HG02678 (cell line): ENCODE measurements around the gene IFRD2.

Experiments
- ATAC-seq: cut with Tn5 transposase; IDR thresholded peaks from one replicate; pipeline ENCODE4 v1.9.1; 2021; ENCODE audit warnings: mild to moderate bottlenecking, moderate library complexity; ENCODE audit not compliant: unreplicated experiment

The IFRD2 gene

DNA sequence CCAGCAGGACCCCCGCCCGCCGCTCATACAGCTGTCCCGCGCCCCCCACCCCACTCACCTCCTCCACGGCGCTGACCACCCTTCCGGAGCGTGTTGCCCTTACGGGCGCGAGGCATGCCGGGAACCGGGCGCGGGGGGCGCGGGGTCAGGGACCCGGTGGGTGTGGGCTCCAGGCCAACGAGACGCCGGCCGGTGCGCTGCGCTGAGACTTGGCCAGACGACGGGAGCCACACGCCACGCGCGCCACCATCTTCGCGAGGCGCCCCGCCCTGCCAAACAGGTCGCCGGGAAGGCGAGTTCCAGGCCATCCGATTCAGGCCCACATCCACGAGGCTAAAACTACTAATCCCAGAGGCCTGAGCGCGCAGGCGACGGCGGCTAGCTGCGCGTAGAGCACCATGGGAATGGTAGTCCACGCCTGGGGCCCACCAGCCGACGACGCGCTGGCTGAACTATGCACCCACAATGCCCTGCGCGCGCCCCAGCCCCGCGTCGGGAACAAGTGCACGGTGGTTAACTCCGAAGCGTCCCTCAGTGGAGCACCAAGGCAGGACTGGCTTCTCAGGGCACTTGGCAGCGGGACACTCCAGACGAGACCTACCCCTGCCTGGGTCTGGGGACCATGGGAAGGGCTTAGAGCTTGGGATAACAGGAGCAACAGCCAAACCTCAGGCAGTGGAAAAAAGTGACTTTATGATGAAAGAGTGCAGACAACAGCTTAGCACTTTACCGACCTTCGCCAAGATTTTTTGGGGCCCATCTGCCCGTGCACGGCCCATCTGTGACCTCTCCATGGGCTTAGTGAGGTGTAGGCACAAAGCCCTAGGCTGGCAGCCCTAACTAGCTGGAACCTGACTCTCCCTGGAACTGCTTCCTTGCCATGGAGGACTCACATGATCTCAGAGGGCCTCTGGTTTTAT, at the start of gene IFRD2:
TSS of gene IFRD2 (minus strand) at position 271 of the 920 bp plus-strand sequence. CDS start at position 116, 155 bp downstream.
- ATAC-seq: peak; percentile 97

GRCh38 chr3:50341537-50341936, 49.3 kb upstream of the IFRD2 start:
- ATAC-seq: no peak

DNA sequence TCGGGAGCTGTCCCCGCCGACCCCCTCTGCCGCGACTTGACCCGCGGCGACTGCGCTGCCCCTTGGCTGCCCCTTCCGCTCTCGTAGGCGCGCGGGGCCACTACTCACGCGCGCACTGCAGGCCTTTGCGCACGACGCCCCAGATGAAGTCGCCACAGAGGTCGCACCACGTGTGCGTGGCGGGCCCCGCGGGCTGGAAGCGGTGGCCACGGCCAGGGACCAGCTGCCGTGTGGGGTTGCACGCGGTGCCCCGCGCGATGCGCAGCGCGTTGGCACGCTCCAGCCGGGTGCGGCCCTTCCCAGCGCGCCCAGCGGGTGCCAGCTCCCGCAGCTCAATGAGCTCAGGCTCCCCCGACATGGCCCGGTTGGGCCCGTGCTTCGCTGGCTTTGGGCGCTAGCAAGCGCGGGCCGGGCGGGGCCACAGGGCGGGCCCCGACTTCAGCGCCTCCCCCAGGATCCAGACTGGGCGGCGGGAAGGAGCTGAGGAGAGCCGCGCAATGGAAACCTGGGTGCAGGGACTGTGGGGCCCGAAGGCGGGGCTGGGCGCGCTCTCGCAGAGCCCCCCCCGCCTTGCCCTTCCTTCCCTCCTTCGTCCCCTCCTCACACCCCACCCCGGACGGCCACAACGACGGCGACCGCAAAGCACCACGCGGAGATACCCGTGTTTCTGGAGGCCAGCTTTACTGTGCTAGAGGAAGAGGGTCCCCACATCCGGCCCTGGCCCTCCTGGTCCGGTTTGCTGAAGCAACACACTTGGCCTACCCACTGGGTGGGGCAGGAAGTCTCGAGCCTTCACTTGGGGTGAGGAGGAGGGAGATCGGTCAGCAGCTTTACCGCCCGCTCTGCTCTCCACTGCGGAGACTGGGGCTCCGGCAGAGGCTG, 48.5 kb upstream of the IFRD2 start, which contains the start of gene RASSF1:
TSS of gene RASSF1 (minus strand) at position 389 of the 882 bp plus-strand sequence. CDS start at position 358, 31 bp downstream.
- peak; percentile 21 for ATAC-seq

DNA sequence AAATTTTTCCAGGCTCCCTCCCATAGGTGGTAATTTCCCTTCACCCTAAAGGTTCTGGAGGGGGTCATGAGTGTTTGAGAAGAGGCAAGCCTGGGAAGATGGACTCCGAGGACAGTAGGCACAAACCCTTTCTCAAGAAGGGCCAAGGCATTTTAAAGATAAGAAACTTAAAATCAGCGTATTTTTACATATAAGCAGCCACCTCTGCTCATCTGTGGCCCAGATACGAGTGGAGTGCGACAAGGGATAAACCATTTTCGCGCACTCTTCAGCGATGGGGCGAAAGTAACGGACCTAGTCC, 47.9 kb upstream of the IFRD2 start:
- ATAC-seq: no peak

- no peak for ATAC-seq
These were observed 47.4 kb upstream of the IFRD2 start for GRCh38 chr3:50339485-50340146.

- ATAC-seq: no peak
These were observed 46.7 kb upstream of the IFRD2 start for GRCh38 chr3:50338965-50339364.

DNA sequence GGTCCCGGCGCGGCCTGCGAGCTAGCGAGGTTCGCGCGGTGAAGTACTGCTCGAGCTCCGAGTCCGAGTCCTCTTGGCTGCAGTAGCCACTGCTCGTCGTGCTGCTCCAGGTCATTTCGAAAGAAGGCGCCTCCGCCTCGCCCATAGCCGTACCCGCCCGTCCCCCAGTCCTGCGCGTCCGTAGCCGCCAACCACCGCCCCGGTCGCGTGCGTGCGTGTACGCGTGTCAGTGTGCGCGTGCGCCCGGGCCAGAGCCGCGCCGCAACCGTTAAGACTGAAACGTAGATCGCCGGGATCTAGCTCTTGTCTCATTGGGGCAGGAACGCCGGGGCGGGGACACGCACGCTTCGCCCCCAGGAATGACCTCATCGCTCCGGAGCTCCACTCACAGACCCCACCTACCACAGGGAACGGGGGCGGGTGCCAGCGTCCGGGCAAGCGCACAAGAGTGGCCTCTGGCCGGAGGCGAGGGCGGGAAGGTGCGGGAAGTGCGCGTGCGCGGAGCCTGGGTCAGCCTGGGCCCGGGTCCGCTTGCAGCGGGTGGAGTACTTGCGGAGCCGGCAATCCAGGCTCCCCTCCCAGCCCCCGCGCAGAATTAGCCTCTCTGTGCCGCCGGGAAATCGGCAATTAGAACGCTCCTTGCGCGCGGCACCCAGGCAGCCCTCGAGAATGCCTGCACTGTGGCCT, 45.1 kb upstream of the IFRD2 start:
- peak; percentile 72 for ATAC-seq

DNA sequence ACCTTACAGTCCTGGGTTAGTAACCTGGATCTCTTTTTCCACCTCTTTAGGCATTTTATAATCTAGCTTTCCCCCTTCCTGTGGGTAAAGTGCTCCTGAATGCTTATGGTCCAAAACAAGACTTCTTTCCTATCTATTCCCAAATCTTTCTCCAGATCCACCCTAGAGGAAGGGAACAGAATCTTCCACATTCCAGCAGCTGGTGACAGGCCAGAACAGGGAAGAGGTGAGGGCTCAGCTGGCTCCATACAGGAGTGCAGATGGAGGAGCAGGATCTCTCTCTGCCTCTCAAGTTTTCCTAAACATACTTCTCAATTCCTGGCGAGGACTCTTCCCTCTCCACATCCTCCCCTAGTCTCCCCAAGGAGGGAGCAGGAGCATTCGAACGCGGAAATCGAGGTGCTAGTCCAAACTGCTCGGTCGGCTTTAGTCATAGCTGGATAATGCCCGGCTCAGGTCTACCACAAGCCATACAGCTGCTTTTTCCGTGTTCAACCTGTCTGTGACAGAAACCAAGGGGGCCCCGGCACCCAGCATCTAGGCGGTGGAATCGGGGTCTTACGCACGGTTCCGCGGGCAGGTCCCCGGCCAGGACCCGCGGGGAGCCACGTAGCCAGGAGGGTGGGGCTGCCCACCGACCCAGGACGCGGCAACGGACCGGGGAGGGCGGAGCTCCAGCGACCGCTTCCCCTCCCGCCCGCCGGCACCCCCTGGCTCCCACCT, 44.4 kb upstream of the IFRD2 start:
- ATAC-seq: peak; percentile 30

DNA sequence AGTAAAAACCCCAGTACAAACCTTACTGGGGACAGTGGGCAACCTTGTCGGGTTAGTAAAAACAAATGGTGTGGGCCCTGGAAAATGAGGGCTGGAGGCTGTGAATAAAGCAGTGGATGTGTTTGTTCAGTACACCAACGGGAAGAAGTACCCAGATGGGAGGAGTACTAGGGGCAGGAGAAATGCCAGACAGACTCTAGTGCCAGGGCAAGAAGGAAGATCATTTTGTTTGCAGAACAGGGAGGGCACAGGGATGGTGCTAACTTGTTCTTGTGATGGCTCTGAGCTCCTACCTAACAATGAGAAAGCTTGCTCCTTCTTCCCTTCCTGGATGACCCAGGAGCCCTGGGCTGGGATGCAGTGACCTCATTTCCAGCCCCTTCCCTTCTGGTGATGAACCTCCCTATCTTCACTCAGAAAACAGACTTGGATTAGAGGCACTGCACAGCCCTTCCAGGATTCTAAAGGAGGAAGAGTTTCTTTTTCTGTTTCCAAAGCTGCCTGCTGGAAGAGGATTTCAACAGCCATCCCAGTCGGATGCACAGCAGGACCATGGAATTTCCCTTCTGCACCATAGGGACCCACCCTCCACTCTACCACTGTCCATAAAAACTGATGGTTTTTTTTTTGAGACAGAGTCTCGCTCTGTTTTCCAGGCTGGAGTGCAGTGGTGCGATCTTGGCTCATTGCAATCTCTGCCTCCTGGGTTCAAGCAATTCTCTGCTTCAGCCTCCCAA, 42.3 kb upstream of the IFRD2 start:
- ATAC-seq: no peak

DNA sequence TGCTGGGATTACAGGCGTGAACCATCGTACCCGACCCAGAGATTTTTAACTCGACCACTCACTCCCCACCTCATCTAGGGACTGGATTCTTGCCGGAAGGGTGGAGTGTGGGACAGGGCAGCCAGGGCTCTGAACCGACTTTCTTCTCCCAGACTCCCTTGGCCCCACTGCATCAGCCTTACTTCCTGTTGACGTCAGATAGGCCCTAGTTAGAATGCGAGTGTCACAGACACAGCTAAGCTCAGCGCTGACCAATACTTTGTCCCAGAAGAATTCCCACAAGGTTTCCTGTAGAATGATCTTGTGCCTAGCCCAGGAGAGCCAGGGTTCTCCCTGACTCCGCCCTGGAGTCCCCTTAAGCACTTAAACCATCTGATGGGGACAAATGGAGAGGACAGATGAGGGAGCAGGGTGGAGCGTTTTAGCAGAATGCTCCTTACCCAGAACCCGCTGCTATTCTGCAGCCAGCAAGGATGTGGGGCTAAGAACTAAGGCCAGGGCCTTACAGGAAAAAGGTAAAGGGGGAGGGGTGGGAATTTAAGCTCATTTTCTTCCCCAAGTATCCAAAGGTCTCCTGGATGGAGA, 41.6 kb upstream of the IFRD2 start:
- no peak for ATAC-seq

DNA sequence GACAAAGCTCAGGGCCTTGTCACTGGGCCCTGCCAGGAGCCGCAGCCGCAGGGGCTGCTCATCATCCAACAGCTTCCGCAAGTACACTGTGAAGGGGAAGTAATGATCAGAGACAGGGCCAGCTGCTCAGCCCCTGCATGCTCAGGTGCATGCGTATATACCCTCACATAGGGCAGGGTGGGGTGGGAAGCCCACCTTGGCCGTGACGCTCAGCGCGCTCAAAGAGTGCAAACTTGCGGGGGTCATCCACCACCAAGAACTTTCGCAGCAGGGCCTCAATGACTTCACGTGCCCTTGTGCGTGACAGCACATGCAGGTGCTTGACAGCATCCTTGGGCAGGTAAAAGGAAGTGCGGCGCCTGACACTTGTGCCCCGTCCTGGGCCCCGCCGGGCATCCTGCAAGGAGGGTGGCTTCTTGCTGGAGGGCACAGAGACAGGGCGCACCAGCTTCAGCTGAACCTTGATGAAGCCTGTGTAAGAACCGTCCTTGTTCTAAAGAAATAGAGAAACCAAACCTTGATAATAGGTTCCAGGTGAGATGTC, 39.2 kb upstream of the IFRD2 start:
- no peak for ATAC-seq

DNA sequence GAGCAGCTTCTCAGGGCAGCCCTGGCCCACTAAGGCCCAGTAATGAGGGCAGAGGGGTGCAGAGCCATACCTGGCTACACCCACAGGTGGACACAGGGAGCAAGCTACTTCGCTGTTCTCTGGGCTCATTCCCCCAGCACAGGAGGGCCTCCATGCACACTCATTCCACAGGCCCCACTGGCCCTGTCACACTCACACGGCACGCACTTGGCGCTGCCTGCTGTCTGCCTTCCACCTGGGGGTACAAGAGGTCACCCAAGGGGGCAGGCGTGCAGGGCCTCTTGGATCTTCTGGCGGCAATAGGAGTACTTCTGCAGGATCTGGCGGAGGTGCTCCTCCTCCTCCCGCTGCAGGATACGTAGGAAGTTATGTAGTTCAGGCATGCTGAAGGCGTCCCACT, 38.1 kb upstream of the IFRD2 start:
- ATAC-seq: no peak

DNA sequence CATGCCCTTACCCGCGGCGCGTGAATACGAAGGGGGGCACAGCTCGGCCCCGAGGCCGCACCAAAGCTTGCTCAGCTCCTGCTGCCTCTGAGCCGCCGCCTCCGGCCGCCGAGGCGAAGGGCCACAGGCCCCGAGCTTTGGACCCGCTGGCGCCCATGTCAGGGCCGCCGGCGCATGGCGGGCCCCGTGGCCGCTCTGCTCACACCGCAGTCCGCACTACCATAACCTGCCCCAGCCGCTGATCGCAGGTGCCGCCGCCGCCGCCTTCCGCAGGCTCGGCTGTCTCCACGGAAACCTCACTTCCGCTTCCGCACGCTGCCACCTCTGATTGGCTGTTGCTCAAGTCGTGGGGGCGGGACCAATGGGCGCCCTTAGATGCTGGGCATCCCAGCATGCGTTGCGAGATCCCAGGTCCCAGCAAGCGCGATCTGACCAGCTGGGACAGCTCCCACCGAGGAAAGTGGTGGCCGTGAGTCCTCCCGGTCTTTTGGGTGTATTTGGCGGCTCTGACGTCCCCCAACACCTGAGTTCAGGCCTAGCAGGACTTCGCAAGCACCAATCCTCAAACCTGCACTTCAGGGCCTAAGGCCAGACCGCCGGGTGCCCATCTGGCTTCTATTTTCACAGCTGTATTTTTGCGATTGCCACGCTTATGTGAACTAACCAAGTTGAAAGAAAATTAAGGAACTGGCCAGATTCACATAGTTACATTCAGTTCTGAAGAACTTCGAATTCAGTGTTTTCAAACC, 35.9 kb upstream of the IFRD2 start, which contains the start of gene TUSC2:
TSS of gene TUSC2 (minus strand) at position 281 of the 749 bp plus-strand sequence. CDS start at position 157, 124 bp downstream.
- peak; percentile 94 for ATAC-seq

DNA sequence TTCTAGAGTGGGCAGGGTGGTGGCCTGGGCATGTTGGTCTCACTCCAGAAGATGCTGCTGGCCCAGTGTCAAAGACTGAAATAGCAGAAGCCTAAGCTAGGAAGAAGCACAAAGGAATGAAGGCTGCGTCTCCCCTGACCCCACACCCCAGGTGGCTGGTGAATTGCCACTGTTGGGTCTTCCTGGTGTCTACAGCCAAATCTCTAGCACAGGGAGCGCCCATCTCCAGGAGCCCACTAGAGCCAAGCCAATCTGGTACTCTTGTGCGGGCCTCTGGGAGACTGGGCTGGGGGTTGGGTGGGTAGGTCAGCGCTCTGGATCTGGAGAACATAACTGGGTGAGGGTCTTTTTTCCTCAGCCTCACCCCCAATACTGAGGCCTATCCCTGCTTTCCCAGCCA, 34.9 kb upstream of the IFRD2 start:
- ATAC-seq: no peak

GRCh38 chr3:50326182-50326541, 33.9 kb upstream of the IFRD2 start:
- ATAC-seq: no peak

GRCh38 chr3:50325497-50326181, 33.4 kb upstream of the IFRD2 start:
- ATAC-seq: no peak

GRCh38 chr3:50325113-50325480, 32.9 kb upstream of the IFRD2 start:
- ATAC-seq: no peak
